ENCODE results near the gene KXD1.

Gene KXD1

DNA sequence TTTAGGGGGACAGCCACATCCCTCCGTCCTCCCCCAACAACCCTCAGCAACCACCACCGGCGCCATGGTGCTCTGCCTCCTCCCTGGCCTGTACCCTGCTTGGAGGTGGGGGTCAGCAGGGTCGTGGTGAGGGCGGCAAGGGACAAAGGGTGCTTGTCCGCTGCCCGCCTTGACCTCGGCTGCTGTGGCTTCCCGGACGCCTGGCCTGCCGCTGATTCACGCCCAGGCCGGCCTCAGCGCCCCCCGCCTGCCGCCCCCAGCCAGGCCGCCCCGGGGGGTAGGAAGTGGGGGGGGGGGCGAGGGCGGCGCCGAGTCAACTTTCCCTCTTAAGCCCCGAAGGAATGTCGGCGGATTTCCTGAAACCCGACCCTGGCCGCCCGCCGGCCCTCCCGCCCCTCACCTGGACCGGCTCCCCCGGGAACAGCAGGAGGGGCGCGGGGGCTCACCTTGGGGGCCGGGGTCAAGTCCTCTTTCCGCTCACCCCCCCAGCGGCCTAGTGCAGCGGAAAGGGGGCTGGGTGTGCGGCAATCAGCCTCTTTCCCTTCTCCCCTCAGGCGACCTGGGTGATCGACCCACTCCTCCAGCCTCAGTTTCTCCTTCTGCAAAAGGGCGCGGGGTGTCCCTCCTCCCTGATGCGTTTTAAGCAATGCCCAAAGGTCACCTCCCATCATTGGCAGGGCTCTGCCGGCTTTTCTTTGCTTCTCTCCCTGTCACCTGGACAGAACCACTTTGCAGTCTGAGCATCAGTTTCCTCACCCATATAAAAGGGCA lies 53.1 kb downstream of the KXD1 start:
- Mint-ChIP-seq H3K4me3 (peak overlapping the region; percentile 77), H3K36me3 (ENCODE audit: low read depth) (no peaks in the 10 kb centered on the region), H3K27ac (no peak overlapping the region), H3K9me3 (no peaks in the 10 kb centered on the region), H3K4me1 (peaks cover 46% of the 10 kb centered on the region), H3K27me3 (ENCODE audit: low read depth, poor library complexity) (peaks cover 88% of the 10 kb centered on the region)
- peak; percentile 61 for DNase-seq
- TF ChIP-seq, protein P1, sequence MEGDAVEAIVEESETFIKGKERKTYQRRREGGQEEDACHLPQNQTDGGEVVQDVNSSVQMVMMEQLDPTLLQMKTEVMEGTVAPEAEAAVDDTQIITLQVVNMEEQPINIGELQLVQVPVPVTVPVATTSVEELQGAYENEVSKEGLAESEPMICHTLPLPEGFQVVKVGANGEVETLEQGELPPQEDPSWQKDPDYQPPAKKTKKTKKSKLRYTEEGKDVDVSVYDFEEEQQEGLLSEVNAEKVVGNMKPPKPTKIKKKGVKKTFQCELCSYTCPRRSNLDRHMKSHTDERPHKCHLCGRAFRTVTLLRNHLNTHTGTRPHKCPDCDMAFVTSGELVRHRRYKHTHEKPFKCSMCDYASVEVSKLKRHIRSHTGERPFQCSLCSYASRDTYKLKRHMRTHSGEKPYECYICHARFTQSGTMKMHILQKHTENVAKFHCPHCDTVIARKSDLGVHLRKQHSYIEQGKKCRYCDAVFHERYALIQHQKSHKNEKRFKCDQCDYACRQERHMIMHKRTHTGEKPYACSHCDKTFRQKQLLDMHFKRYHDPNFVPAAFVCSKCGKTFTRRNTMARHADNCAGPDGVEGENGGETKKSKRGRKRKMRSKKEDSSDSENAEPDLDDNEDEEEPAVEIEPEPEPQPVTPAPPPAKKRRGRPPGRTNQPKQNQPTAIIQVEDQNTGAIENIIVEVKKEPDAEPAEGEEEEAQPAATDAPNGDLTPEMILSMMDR (IDR thresholded peaks at IDR 0.05), result no peak

DNA sequence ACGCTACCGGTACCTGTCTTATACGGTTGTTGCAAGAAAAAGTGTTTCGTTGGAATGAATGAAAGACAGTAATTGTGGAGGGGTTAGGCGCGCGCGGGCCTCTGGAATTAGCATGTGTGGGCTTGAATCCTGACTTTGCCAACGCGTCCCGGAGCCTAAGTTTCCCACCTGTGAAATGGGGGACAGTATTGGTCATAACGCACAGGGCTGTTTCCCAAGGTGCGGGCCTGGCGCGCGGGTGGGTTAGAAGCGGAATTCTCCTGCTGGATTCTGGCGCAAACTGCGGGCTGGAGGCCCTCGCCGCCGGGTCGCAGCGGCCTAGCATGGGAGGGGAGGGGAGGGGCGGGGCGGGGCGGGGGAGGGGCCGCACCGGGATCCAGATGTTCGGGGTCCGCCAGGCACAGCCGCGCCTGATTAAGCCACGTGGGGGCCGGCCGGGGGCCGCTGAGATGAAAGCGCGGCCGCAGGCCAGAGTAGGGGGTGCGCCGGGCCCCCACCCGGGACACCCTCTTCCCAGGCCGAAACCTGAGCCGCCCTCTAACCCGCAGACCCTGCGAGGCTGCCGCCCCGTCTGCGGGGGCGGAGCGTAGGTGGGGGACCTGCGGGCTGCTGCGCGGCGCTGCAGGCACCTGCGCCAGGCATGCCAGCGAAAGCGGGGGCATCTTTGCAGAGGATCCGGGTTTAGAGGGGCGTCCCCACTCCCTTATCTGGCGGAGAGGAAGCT lies 53.8 kb downstream of the KXD1 start:
- H3K36me3 Mint-ChIP-seq (ENCODE audit: low read depth), result no peaks in the 10 kb centered on the region
- H3K27me3 Mint-ChIP-seq (ENCODE audit: low read depth, poor library complexity), result peaks cover 93% of the 10 kb centered on the region

DNA sequence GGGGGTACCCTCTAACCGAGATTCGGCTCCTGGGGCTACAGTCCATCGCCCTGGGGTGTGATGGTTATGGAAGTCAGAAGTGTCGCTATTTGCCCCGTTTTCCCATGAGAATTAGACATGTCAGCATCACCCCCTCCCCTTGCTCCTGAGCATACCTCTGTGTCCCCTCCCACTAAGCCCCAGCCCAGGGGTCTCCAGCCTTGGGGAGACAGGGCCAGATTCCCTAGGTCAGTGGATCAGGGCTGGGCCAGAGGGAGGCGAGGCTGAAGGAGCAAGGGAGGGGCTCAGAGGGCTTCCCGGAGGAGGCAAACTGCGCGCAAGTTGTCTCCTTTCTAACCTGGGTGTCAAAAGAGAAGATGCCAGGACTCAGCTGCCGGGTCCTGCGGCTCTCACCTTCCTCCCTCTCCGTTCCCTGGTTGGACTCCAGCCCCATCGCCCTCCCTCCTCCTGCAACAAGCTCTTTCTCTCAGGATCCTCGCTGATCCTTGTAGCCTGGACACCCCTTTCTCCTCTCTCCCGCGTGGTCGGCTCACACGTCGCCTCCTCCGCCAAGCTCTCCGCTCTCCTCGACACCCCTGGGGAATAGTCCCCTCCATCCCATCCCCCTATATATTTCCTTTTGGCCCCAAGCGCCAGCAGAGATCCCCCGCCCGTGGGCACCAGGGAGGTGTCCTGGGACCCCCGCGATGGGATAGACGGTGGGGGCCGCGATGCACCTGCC lies 54.5 kb downstream of the KXD1 start:
- H3K27me3 Mint-ChIP-seq (ENCODE audit: low read depth, poor library complexity), result peaks cover 91% of the 10 kb centered on the region
- peak overlapping the region; percentile 82 for H3K4me3 Mint-ChIP-seq

More for the DNA sequence above, 53.8 kb downstream of the KXD1 start:
- TF ChIP-seq, protein P1 (IDR thresholded peaks at IDR 0.05), result no peak
- H3K27ac Mint-ChIP-seq, result no peak overlapping the region
- peak; percentile 64 for DNase-seq
- H3K4me3 Mint-ChIP-seq, result peak overlapping the region; percentile 82
- no peaks in the 10 kb centered on the region for H3K9me3 Mint-ChIP-seq
- H3K4me1 Mint-ChIP-seq, result peaks cover 46% of the 10 kb centered on the region

DNA sequence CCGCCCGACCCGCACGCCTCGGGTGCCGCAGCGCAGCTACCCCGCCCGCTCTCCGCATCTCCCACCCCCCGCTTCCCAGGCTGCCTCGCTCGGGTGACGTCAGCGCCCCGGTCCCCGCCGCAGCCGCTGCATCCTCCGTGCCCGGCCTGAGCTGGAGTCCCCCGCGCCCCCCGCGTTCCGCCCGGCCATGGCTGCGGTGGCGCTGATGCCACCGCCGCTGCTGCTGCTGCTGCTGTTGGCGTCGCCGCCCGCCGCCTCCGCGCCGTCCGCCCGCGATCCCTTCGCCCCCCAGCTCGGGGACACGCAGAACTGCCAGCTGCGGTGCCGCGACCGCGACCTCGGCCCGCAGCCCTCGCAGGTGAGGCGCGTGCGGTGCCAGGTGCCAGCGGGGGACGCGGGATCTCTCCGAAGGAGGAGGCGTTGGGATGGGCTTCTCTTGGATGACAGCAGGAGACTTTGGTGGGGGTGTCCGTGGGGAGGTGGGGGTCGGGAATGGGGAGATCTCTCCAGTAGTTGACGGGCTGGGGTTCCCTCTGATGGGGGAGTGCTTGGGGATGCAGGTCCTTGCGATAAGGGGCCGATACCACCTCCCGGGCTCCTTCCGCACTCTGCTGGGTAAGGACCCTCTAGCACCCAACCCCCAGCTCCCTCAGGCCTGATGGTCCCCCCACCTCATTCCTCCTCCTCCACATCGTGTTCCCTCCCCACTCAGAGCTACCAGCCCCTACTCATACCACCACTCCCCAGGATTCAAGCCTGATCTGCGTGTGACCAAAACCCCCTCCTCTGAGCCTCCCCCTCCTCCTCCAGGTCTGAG lies 55.3 kb downstream of the KXD1 start, which contains the start of gene TMEM59L:
TSS of gene TMEM59L (plus strand) at position 99 of the 817 bp plus-strand sequence. CDS start at position 188, 89 bp downstream.
- Mint-ChIP-seq H3K36me3 (ENCODE audit: low read depth) (peaks cover 6% of the 10 kb centered on the region), H3K9me3 (peaks cover 8% of the 10 kb centered on the region), H3K27ac (no peak within 1 kb of the TSS), H3K4me3 (peak within 1 kb of the TSS; percentile 82), H3K27me3 (ENCODE audit: low read depth, poor library complexity) (peaks cover 88% of the 10 kb centered on the region), H3K4me1 (peaks cover 44% of the 10 kb centered on the region)
- peak; percentile 78 for DNase-seq
- TF ChIP-seq, protein P1 (IDR thresholded peaks at IDR 0.05), result no peak

More for the DNA sequence above, 54.5 kb downstream of the KXD1 start:
- Mint-ChIP-seq H3K36me3 (ENCODE audit: low read depth) (no peaks in the 10 kb centered on the region), H3K27ac (no peak overlapping the region), H3K9me3 (peaks cover under 1% of the 10 kb centered on the region), H3K4me1 (peaks cover 46% of the 10 kb centered on the region)
- DNase-seq, result no peak
- TF ChIP-seq, protein P1 (IDR thresholded peaks at IDR 0.05), result no peak

DNA sequence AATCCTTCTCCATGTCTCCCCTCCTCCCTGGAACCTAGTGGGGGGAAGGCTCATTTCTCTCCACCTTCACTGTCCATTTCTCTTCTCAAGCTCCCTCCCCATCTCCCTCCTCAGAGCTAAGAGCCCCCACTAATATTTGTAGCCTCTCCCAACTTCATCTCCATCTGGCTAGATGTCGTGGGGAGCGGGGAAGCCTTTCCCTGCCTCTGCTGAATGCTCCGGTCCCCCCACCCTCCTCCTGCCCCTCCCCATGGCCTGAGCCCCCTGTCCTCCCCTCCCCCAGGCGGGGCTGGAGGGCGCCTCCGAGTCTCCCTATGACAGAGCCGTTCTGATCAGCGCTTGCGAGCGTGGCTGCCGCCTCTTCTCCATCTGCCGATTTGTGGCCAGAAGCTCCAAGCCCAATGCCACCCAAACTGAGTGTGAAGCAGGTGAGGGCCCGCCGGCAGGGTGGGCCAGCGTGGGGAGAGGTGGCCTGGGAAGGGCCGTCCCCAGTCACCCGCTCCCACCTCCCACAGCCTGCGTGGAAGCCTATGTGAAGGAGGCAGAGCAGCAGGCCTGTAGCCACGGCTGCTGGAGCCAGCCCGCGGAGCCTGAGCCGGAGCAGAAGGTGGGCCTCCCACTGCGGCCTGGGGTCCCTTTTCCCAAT lies 56.0 kb downstream of the KXD1 start:
- no peak overlapping the region for H3K27ac Mint-ChIP-seq
- peak overlapping the region; percentile 77 for H3K4me3 Mint-ChIP-seq
- H3K9me3 Mint-ChIP-seq, result peaks cover 8% of the 10 kb centered on the region
- peaks cover 6% of the 10 kb centered on the region for H3K36me3 Mint-ChIP-seq (ENCODE audit: low read depth)
- peak; percentile 34 for DNase-seq
- TF ChIP-seq, protein P1 (IDR thresholded peaks at IDR 0.05), result no peak
- peaks cover 37% of the 10 kb centered on the region for H3K4me1 Mint-ChIP-seq
- H3K27me3 Mint-ChIP-seq (ENCODE audit: low read depth, poor library complexity), result peaks cover 81% of the 10 kb centered on the region
